ENCODE measurements around the gene PODXL2.

The PODXL2 gene

DNA sequence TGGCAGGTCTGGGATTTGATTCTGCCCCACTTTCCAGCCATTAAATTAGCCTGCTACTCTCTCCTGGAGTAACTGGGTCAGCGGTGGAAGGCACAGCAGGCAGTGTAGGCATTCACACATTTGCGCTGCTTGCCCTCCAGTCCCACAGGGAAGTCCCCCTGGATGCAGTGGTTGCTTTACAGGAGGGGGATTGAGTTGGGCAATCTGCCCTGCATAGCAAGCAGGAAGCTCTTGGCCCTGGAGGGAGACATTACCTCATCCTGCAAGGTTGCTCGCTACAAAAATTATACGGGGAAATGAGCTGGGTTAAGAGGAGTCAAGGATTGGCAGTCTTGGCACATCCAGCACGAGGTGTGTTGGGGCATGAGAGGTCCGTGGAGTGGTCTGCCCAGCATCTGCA, 16.0 kb upstream of the PODXL2 start:
- TF ChIP-seq, protein P1, sequence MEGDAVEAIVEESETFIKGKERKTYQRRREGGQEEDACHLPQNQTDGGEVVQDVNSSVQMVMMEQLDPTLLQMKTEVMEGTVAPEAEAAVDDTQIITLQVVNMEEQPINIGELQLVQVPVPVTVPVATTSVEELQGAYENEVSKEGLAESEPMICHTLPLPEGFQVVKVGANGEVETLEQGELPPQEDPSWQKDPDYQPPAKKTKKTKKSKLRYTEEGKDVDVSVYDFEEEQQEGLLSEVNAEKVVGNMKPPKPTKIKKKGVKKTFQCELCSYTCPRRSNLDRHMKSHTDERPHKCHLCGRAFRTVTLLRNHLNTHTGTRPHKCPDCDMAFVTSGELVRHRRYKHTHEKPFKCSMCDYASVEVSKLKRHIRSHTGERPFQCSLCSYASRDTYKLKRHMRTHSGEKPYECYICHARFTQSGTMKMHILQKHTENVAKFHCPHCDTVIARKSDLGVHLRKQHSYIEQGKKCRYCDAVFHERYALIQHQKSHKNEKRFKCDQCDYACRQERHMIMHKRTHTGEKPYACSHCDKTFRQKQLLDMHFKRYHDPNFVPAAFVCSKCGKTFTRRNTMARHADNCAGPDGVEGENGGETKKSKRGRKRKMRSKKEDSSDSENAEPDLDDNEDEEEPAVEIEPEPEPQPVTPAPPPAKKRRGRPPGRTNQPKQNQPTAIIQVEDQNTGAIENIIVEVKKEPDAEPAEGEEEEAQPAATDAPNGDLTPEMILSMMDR (conservative IDR thresholded peaks at IDR 0.05; ENCODE audit: low read depth) = no peak
- ChIA-PET CTCF (interaction anchor here (1.7 kb wide), 1 partner anchor 38 kb away, joined by 5 read pairs; no protein-coding TSS in a partner anchor), POLR2A (ENCODE audit: low non-redundant PET) (no interaction called here)
- H3K27ac ChIP-seq = peak overlapping the region; percentile 37
- no peak for DNase-seq (ENCODE audit: low spot score)

DNA sequence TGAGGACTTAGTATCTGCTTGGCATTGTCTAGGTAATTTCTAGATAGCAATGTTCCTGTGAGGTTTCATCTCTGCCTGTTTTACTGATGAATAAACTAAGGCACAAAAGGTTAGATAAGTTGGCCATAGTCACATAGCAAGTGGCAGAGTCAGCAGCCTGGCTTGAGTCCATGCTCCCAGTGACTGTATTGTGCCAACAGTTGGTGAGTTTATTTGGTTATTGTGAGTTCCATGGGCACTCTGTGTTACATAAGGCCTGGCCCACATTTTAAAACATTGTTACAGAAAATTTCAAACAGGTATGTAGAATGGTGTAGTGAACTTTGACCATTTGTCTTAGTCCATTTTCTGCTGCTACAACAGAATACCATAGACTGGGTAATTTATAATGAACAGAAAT, 15.6 kb upstream of the PODXL2 start:
- TF ChIP-seq, protein P1 (conservative IDR thresholded peaks at IDR 0.05; ENCODE audit: low read depth) = no peak
- no peak for DNase-seq (ENCODE audit: low spot score)
- CTCF ChIA-PET = interaction anchor here (1.7 kb wide), 1 partner anchor 38 kb away, joined by 5 read pairs; no protein-coding TSS in a partner anchor
- H3K27ac ChIP-seq = 0 out of 2 replicates have a peak overlapping the region, but pooled peaks have one; percentile 37
- POLR2A ChIA-PET (ENCODE audit: low non-redundant PET) = no interaction called here

DNA sequence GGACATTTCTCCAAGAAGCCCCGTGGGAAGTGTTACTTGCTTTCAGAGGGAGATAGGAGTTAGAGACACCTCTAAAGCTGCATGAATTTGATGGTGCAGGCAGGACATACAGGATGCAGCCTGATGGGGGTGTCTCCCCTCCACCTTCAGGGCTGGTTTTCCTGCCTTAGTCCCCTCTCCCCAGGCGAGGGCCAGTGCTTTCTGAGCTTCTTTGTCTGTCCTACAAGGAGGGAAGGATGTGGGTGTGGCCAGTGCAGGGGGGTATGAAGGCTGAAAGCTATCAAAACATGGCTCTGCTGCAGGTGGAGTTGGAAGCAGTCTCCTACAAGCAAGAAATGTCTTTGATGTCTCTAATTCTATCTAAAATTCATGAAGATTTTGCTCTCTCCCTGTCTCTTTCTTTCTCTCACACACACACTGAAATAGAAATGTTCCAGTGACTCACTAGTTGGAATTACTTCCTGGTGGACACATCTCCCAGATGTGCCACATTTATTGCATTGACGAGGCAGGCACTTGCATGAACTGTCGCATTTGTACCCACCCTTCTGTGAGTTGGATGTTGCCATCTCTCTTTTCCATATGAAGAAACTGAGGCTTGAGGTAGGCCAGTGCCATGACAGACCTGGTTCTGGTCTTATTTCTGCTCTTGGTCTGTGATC, 13.9 kb upstream of the PODXL2 start:
- POLR2A ChIA-PET (ENCODE audit: low non-redundant PET) = no interaction called here
- no peak for DNase-seq (ENCODE audit: low spot score)
- TF ChIP-seq, protein P1 (conservative IDR thresholded peaks at IDR 0.05; ENCODE audit: low read depth) = no peak
- CTCF ChIA-PET = no interaction called here
- H3K27ac ChIP-seq = no peak overlapping the region

DNA sequence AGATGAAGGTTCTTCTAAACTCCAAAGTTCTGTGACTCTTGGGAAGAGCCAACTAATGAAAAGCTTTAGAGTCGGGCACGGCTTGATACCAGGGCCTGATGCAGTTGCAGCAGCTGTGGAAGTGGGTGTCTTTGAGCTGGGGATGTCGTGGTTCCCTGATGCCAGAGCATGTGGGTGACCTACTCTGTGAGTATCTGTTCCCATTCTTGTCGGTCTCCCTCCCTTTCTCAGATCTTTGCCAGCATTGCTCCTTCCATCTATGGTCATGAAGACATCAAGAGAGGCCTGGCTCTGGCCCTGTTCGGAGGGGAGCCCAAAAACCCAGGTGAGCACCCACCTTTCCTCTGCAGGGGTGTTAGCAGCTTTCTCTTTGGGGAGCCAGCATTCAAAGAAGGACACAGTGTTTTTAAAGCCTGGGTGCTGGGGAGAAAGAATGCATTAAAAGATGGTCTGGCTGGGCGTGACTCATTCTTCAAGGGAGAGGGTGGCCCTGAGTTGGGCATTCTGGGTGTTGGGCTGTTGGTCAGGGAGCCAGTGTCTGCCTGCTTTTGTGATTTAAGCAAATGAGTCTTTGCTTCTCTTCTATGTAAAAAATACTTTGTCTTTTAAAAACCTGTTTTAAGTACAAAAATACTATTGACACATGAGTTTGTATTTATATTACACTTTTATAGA, 13.2 kb upstream of the PODXL2 start:
- TF ChIP-seq, protein P1 (conservative IDR thresholded peaks at IDR 0.05; ENCODE audit: low read depth) = no peak
- ChIA-PET CTCF (no interaction called here), POLR2A (ENCODE audit: low non-redundant PET) (no interaction called here)
- no peak for DNase-seq (ENCODE audit: low spot score)
- H3K27ac ChIP-seq = peak overlapping the region; percentile 17; the same call in 1 of the 2 replicates

DNA sequence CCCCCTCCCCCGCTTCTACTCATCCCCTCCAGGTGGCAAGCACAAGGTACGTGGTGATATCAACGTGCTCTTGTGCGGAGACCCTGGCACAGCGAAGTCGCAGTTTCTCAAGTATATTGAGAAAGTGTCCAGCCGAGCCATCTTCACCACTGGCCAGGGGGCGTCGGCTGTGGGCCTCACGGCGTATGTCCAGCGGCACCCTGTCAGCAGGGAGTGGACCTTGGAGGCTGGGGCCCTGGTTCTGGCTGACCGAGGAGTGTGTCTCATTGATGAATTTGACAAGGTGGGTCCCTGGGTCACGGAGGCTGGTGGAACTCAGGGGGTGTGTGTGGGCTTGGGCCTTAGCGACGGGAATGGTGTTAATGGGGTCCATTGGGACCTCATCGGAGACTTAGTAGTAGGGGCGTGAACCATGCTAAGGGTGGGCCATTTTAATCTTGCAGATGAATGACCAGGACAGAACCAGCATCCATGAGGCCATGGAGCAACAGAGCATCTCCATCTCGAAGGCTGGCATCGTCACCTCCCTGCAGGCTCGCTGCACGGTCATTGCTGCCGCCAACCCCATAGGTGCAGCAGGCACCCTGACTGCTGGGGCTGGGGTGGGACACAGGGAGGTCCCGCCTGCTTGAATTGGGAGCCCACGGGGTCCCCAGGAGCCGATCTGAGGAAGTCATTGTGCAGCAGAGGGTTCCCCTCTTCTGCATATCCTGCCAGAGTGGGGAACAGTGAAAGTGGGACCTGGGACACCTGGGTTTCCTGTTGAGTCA, 12.0 kb upstream of the PODXL2 start:
- TF ChIP-seq, protein P1 (conservative IDR thresholded peaks at IDR 0.05; ENCODE audit: low read depth) = no peak
- no peak for DNase-seq (ENCODE audit: low spot score)
- ChIA-PET CTCF (no interaction called here), POLR2A (ENCODE audit: low non-redundant PET) (no interaction called here)
- no peak overlapping the region for H3K27ac ChIP-seq

DNA sequence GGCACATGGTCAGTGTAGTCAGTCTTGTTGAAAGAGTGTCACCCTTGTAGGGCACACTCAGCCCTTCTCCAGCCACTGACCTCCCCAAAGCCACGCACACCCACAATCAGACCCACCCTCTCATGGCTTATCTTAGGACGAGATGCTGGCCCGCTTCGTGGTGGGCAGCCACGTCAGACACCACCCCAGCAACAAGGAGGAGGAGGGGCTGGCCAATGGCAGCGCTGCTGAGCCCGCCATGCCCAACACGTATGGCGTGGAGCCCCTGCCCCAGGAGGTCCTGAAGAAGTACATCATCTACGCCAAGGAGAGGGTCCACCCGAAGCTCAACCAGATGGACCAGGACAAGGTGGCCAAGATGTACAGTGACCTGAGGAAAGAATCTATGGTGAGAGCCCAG, 10.1 kb upstream of the PODXL2 start:
- ChIA-PET CTCF (no interaction called here), POLR2A (ENCODE audit: low non-redundant PET) (no interaction called here)
- no peak overlapping the region for H3K27ac ChIP-seq
- no peak for DNase-seq (ENCODE audit: low spot score)
- TF ChIP-seq, protein P1 (conservative IDR thresholded peaks at IDR 0.05; ENCODE audit: low read depth) = no peak
